Pancreas (tissue), 10 donors: ENCODE data around the gene CPNE7. TPM values are rescaled to one million over a fixed set of nuclear protein-coding genes. Genes with fewer than 3 reads are reported as not detected.

Source experiments
- ATAC-seq, 4 donors: fragments of 200-7000 bp; cut with Tn5 transposase; one replicate each; pipeline versions ENCODE4 v1.8.0 to v1.9.1; 2020; ENCODE audit warnings: mild to moderate bottlenecking in 4 of 4, moderate library complexity in 4 of 4
- DNase-seq, 6 donors: peaks; one replicate each; pipeline ENCODE4 v3.0.0-alpha.2; 2020
- FAIRE-seq: peaks from 2 replicates; lab custom pipeline; 2012; peaks lifted over from hg19 to GRCh38; lab: Jason Lieb, UNC
- H3K27ac ChIP-seq, 4 donors: fragments of 200-600 bp; sonication (generic); 1 replicate in 3 of 4; 2 replicates in 1 of 4; pipeline versions ENCODE4 v1.5.0 to v1.8.0; 2020
- H3K27me3 ChIP-seq, 4 donors: fragments of 200-600 bp; one replicate each; pipeline ENCODE4 v1.8.0; 2021
- H3K36me3 ChIP-seq, 3 donors: fragments of 200-600 bp; sonication (generic) in 1 of 3; one replicate each; pipeline versions ENCODE4 v1.5.0 to v1.8.0; 2020 to 2021
- H3K4me1 ChIP-seq, 3 donors: fragments of 200-600 bp; one replicate each; pipeline ENCODE4 v1.8.0; 2021
- H3K4me3 ChIP-seq, 4 donors: fragments of 200-600 bp; sonication (generic) in 2 of 4; one replicate each; pipeline versions ENCODE4 v1.5.0 to v1.8.0; 2020 to 2021
- H3K9me3 ChIP-seq, 4 donors: fragments of 200-600 bp; one replicate each; pipeline ENCODE4 v1.8.0; 2021
- CTCF ChIP-seq, 4 donors: fragments of 200-600 bp; sonication (generic) in 3 of 4; IDR thresholded peaks; one replicate each; pipeline versions ENCODE4 v1.5.0 to v1.8.0; 2021; ENCODE audit warnings: antibody characterized with exemption in 4 of 4
- WGBS, 2 donors: extraction: QIAGEN DNeasy Blood & Tissue Kit; methylation state at CpG; one replicate each; pipeline ENCODE4 v1.1.7; 2013; 5-methylcytosine and 5-hydroxymethylcytosine counted together
- intact Hi-C, 3 donors: fragments of 100-400 bp; cut with DNase I; formaldehyde crosslinking; loops; one replicate each; pipeline versions ENCODE4 v1.11.1 to v1.14.2; 2022
- polyA plus RNA-seq, 2 donors: library from polyadenylated mRNA; stranded (reverse); fragments of 200-250 nt; gene quantifications; one replicate each; pipeline ENCODE4 v1.2.3, GENCODE V29; 2013
- total RNA-seq, 6 donors: library from RNA; stranded (reverse); fragmentation: NEBNext Ultra II Directional in 4 of 6; extraction: Animal tissue kit (Norgen Biotek cat#: 25700) in 4 of 6; gene quantifications; one replicate each; pipeline versions ENCODE4 v1.2.1 to v1.2.4, GENCODE V29; 2021 to 2023
- donor health status: healthy with polysubstance abuse.
- donor health status: DM: no; HTN: no; CAD: no; lungs with moderate emphysema.
- donor health status: DM: no; HTN: no; CAD: no.
- donor health status: control.
- donor health status: control.
- donor health status: Bipolar disorder and iron deficiency.
- donor health status: DM: yes; HTN: yes; CAD: no.
- donor health status: DM: no; HTN: no; CAD: no.
- donor health status: DM: no; HTN: no; CAD: no.
- donor health status: DM: yes; HTN: yes; CAD: no.

Gene CPNE7
- total and polyA plus RNA-seq, 8 donors = 0.12 to 4.5 (median 1.0) TPM

- peaks cover 0 to 32% (median 29%) of the 10 kb centered on the region in 3 donors for H3K36me3 ChIP-seq
- no peak overlapping the region for H3K4me3 ChIP-seq
- 72 to 77% methylated on average over 22 of the region's 22 CpGs for WGBS, 2 donors
- TF ChIP-seq CTCF (IDR thresholded peaks at IDR 0.05) = no peak
- DNase-seq (peak in 1 of 6 donors; percentile 68), FAIRE-seq (no peak), ATAC-seq (no peak)
- no peaks in the 10 kb centered on the region for H3K27me3 ChIP-seq
- no peaks in the 10 kb centered on the region for H3K9me3 ChIP-seq
- H3K27ac ChIP-seq = no peak overlapping the region
- H3K4me1 ChIP-seq = peaks cover 16 to 37% (median 23%) of the 10 kb centered on the region in 3 donors
- intact Hi-C loops = no loop called here
Observed at GRCh38 chr16:89564476-89565255, 10.9 kb upstream of the CPNE7 start.

- Histone ChIP-seq H3K27me3 (no peaks in the 10 kb centered on the region), H3K4me3 (no peak overlapping the region), H3K4me1 (peaks cover 12 to 35% (median 23%) of the 10 kb centered on the region in 3 donors), H3K36me3 (peaks cover 0 to 32% (median 29%) of the 10 kb centered on the region in 3 donors), H3K27ac (no peak overlapping the region), H3K9me3 (no peaks in the 10 kb centered on the region)
- ATAC-seq = peak in 1 of 4 donors; percentile 2
- TF ChIP-seq CTCF (IDR thresholded peaks at IDR 0.05) = no peak
- no peak for DNase-seq
- intact Hi-C loops = no loop called here
- 37 to 55% methylated on average over 3 of the region's 3 CpGs for WGBS, 2 donors
- FAIRE-seq = no peak
Observed at GRCh38 chr16:89565256-89565505, 10.4 kb upstream of the CPNE7 start.

- peak in 3 of 4 donors; percentile 22 to 49 (median 40) for TF ChIP-seq CTCF (IDR thresholded peaks at IDR 0.05)
- FAIRE-seq (no peak), DNase-seq (peak in 5 of 6 donors; percentile 60 to 82 (median 75)), ATAC-seq (peak; percentile 36 to 70 (median 47))
- intact Hi-C loops = no loop called here
- no peaks in the 10 kb centered on the region for H3K9me3 ChIP-seq
- no peak overlapping the region for H3K4me3 ChIP-seq
- peaks cover 0 to 32% (median 29%) of the 10 kb centered on the region in 3 donors for H3K36me3 ChIP-seq
- peaks cover 12 to 35% (median 23%) of the 10 kb centered on the region in 3 donors for H3K4me1 ChIP-seq
- H3K27ac ChIP-seq = peak overlapping the region in 2 of 4 donors; percentile 11 to 13
- 17 to 23% methylated on average over 45 to 46 of the region's 46 CpGs for WGBS, 2 donors
- H3K27me3 ChIP-seq = no peaks in the 10 kb centered on the region
Observed at GRCh38 chr16:89565506-89566372, 9.8 kb upstream of the CPNE7 start.

- intact Hi-C loops = no loop called here
- H3K36me3 ChIP-seq = peaks cover 0 to 17% (median 17%) of the 10 kb centered on the region in 3 donors
- H3K27me3 ChIP-seq = no peaks in the 10 kb centered on the region
- H3K27ac ChIP-seq = no peak overlapping the region
- no peak for DNase-seq
- ATAC-seq = no peak
- H3K9me3 ChIP-seq = no peaks in the 10 kb centered on the region
- 83 to 86% methylated on average over 30 of the region's 30 CpGs for WGBS, 2 donors
- FAIRE-seq = no peak
- no peak overlapping the region for H3K4me3 ChIP-seq
- H3K4me1 ChIP-seq = peaks cover 5 to 24% (median 14%) of the 10 kb centered on the region in 3 donors
- no peak for TF ChIP-seq CTCF (IDR thresholded peaks at IDR 0.05)
Observed at GRCh38 chr16:89567656-89568594, 7.6 kb upstream of the CPNE7 start.
